ENCODE results near the gene BPIFA3. TPM values are rescaled to one million over a fixed set of nuclear protein-coding genes. Genes with fewer than 3 reads are reported as not detected.

BPIFA3 gene
- total RNA-seq, 1 donor from 2014 or later = not detected

DNA sequence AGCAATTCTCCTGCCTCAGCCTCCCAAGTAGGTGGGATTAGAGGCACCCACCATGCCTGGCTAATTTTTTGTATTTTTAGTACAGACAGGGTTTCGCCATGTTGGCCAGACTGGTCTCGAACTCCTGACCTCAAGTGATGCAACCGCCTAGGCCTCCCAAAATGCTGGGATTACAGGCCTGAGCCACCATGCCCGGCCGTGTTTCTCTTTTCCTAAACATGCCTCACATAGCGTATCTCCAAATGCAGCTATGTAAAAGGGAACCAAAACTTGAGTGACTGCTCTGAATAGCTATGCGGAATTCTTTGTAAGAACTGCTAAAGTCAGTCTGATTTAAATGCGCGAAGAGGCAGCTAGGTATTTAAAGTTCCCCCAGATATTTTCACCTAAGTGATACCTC lies 28.7 kb upstream of the BPIFA3 start:
- H3K9ac ChIP-seq = no peak overlapping the region
- H3K9me3 Mint-ChIP-seq = no peaks in the 10 kb centered on the region
- no peaks in the 10 kb centered on the region for H3F3A ChIP-seq (ENCODE audit: low read depth)
- H3K79me2 ChIP-seq (ENCODE audit: low read depth) = no peaks in the 10 kb centered on the region
- TF ChIP-seq EZH2 (IDR thresholded peaks at IDR 0.05) (no peak), EZH2phosphoT487 (IDR thresholded peaks at IDR 0.05) (no peak)
- TF ChIP-seq, protein P1, sequence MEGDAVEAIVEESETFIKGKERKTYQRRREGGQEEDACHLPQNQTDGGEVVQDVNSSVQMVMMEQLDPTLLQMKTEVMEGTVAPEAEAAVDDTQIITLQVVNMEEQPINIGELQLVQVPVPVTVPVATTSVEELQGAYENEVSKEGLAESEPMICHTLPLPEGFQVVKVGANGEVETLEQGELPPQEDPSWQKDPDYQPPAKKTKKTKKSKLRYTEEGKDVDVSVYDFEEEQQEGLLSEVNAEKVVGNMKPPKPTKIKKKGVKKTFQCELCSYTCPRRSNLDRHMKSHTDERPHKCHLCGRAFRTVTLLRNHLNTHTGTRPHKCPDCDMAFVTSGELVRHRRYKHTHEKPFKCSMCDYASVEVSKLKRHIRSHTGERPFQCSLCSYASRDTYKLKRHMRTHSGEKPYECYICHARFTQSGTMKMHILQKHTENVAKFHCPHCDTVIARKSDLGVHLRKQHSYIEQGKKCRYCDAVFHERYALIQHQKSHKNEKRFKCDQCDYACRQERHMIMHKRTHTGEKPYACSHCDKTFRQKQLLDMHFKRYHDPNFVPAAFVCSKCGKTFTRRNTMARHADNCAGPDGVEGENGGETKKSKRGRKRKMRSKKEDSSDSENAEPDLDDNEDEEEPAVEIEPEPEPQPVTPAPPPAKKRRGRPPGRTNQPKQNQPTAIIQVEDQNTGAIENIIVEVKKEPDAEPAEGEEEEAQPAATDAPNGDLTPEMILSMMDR (IDR thresholded peaks at IDR 0.05) = no peak
- no peak overlapping the region for H3K4me2 ChIP-seq
- H3K4me3 ChIP-seq = no peak overlapping the region
- no peaks in the 10 kb centered on the region for H3K9me3 ChIP-seq (ENCODE audit: low read depth)
- H3K4me1 ChIP-seq = no peaks in the 10 kb centered on the region
- no peak for DNase-seq (ENCODE audit: low spot score)
- H3K27me3 ChIP-seq = no peaks in the 10 kb centered on the region
- no peaks in the 10 kb centered on the region for H3K36me3 Mint-ChIP-seq
- H3K4me1 Mint-ChIP-seq = no peaks in the 10 kb centered on the region
- H3K36me3 ChIP-seq = no peaks in the 10 kb centered on the region
- H3K27ac Mint-ChIP-seq = no peak overlapping the region
- peaks cover 14% of the 10 kb centered on the region for H3K27me3 Mint-ChIP-seq (ENCODE audit: insufficient read depth, low read depth)
- H2AFZ ChIP-seq (replicated peaks) = no peak overlapping the region
- no peak overlapping the region for H3K4me3 Mint-ChIP-seq
- H3K27ac ChIP-seq = no peak overlapping the region
- H4K20me1 ChIP-seq (ENCODE audit: low read depth) = no peaks in the 10 kb centered on the region

DNA sequence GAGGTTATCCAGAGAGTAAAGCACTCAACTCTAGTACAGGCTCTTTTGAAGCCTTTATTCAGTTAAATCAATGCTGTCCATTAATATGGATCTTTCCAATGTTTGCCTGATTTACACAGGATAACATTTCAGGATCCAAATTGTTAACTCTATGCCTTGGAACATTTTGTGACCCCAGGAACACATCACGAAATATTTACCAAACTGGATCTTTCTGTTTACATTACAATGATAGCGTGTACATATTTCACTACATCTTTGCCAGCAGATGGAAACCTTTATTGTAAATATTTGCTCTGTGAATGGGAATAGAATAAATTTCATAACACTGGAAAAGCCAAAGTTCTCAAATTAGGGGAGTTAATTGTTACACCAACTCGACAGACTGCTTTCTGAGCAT lies 25.7 kb upstream of the BPIFA3 start:
- H3K36me3 Mint-ChIP-seq = no peaks in the 10 kb centered on the region

DNA sequence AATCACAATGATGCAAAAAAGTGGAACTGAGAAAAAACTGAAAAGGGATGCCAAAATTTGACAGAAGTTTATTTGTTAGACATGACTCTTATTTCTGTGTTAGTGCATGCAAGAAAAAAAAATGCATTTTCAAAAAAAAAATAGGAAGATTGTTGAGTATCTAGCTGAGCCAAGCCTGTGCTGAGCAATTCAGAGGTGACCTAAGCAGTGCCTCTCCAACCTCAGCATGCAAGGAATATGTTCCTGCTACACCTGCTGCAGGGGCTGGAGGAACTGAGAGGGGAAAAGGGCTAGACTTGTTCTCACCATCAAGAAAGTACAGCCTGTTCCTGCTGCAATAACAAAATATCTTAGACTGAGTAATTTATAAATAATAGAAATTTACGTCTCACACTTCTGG lies 25.2 kb upstream of the BPIFA3 start:
- DNase-seq (ENCODE audit: low spot score) = no peak
- H3K9me3 Mint-ChIP-seq = no peaks in the 10 kb centered on the region
- H3K36me3 Mint-ChIP-seq = no peaks in the 10 kb centered on the region
- H3K4me1 ChIP-seq = no peaks in the 10 kb centered on the region
- no peak overlapping the region for H2AFZ ChIP-seq (replicated peaks)
- H3K4me1 Mint-ChIP-seq = no peaks in the 10 kb centered on the region
- peaks cover 20% of the 10 kb centered on the region for H3K27me3 ChIP-seq
- no peak overlapping the region for H3K4me3 ChIP-seq
- H3K4me2 ChIP-seq = no peak overlapping the region
- H3K79me2 ChIP-seq (ENCODE audit: low read depth) = no peaks in the 10 kb centered on the region
- no peaks in the 10 kb centered on the region for H3F3A ChIP-seq (ENCODE audit: low read depth)
- no peaks in the 10 kb centered on the region for H3K9me3 ChIP-seq (ENCODE audit: low read depth)
- no peak overlapping the region for H3K27ac Mint-ChIP-seq
- TF ChIP-seq EZH2phosphoT487 (IDR thresholded peaks at IDR 0.05) (no peak), EZH2 (IDR thresholded peaks at IDR 0.05) (no peak)
- TF ChIP-seq, protein P1 (IDR thresholded peaks at IDR 0.05) = no peak
- peaks cover 21% of the 10 kb centered on the region for H3K27me3 Mint-ChIP-seq (ENCODE audit: insufficient read depth, low read depth)
- no peak overlapping the region for H3K27ac ChIP-seq
- H3K36me3 ChIP-seq = no peaks in the 10 kb centered on the region
- H3K9ac ChIP-seq = no peak overlapping the region
- no peak overlapping the region for H3K4me3 Mint-ChIP-seq
- no peaks in the 10 kb centered on the region for H4K20me1 ChIP-seq (ENCODE audit: low read depth)

More for the DNA sequence above, 25.7 kb upstream of the BPIFA3 start:
- no peak for DNase-seq (ENCODE audit: low spot score)
- H3F3A ChIP-seq (ENCODE audit: low read depth) = no peaks in the 10 kb centered on the region
- Mint-ChIP-seq H3K27ac (no peak overlapping the region), H3K4me1 (no peaks in the 10 kb centered on the region), H3K4me3 (no peak overlapping the region), H3K9me3 (no peaks in the 10 kb centered on the region), H3K27me3 (ENCODE audit: insufficient read depth, low read depth) (peaks cover 21% of the 10 kb centered on the region)
- no peaks in the 10 kb centered on the region for H3K79me2 ChIP-seq (ENCODE audit: low read depth)
- H3K4me1 ChIP-seq = no peaks in the 10 kb centered on the region
- no peaks in the 10 kb centered on the region for H3K36me3 ChIP-seq
- no peaks in the 10 kb centered on the region for H3K9me3 ChIP-seq (ENCODE audit: low read depth)
- no peak overlapping the region for H3K4me2 ChIP-seq
- no peak overlapping the region for H3K27ac ChIP-seq
- no peaks in the 10 kb centered on the region for H4K20me1 ChIP-seq (ENCODE audit: low read depth)
- no peak overlapping the region for H3K4me3 ChIP-seq
- H3K27me3 ChIP-seq = peaks cover 19% of the 10 kb centered on the region
- no peak overlapping the region for H3K9ac ChIP-seq
- no peak overlapping the region for H2AFZ ChIP-seq (replicated peaks)
- TF ChIP-seq, protein P1 (IDR thresholded peaks at IDR 0.05) = no peak
- no peak for TF ChIP-seq EZH2 (IDR thresholded peaks at IDR 0.05)
- no peak for TF ChIP-seq EZH2phosphoT487 (IDR thresholded peaks at IDR 0.05)

Measured in neural progenitor cell (in vitro differentiated cells).